Suprapubic skin (tissue), 4 donors: ENCODE measurements around the gene NTM. TPM values are rescaled to one million over a fixed set of nuclear protein-coding genes. Genes with fewer than 3 reads are reported as not detected.

ENCODE experiments used
- DNase-seq, 2 donors: peaks; one replicate each; pipeline ENCODE4 v3.0.0-alpha.2; 2019; ENCODE audit warnings: low spot score in 2 of 2
- H3K27ac ChIP-seq: fragments of 200-600 bp; sonication (generic); one replicate; pipeline ENCODE4 v1.5.1; 2019
- H3K27me3 ChIP-seq: fragments of 200-600 bp; sonication (generic); one replicate; pipeline ENCODE4 v1.5.1; 2019
- H3K36me3 ChIP-seq: fragments of 200-600 bp; sonication (generic); one replicate; pipeline ENCODE4 v1.5.1; 2019
- H3K4me1 ChIP-seq: fragments of 200-600 bp; sonication (generic); one replicate; pipeline ENCODE4 v1.5.1; 2019
- H3K4me3 ChIP-seq: fragments of 200-600 bp; sonication (generic); one replicate; pipeline ENCODE4 v1.5.1; 2019; ENCODE audit warnings: mild to moderate bottlenecking
- H3K9me3 ChIP-seq: fragments of 200-600 bp; sonication (generic); one replicate; pipeline ENCODE4 v1.5.1; 2019
- EP300 ChIP-seq: sonication (generic); formaldehyde crosslinking; IDR thresholded peaks from one replicate; pipeline ENCODE4 v1.6.1; 2017; ENCODE audit warnings: antibody characterized with exemption
- POLR2A ChIP-seq, 2 donors: fragments of 450-650 bp; IDR thresholded peaks; one replicate each; pipeline ENCODE4 v1.6.1; 2017; ENCODE audit warnings: antibody characterized with exemption in 2 of 2, mild to moderate bottlenecking in 2 of 2, moderate library complexity in 2 of 2
- POLR2AphosphoS5 ChIP-seq, 3 donors: sonication (generic); formaldehyde crosslinking; IDR thresholded peaks; one replicate each; pipeline ENCODE4 v1.6.1; 2017; ENCODE audit warnings: antibody characterized with exemption in 3 of 3
- WGBS: methylation state at CpG from one replicate; pipeline ENCODE4 v1.1.5; 2018; 5-methylcytosine and 5-hydroxymethylcytosine counted together
- total RNA-seq, 4 donors: library from RNA; depleted of rRNA; stranded (reverse); fragments of >200 nt; gene quantifications; one replicate each; pipeline ENCODE4 v1.1.0, GENCODE V29; 2016
- TF ChIP-seq, protein P1 (sequence below), 2 donors: fragments of 200-600 bp in 1 of 2; fragments of 450-650 bp in 1 of 2; sonication (generic) in 1 of 2; IDR thresholded peaks; one replicate each; pipeline ENCODE4 v1.5.1; 2016 to 2019; ENCODE audit warnings: antibody characterized with exemption in 2 of 2, mild to moderate bottlenecking in 1 of 2, moderate library complexity in 1 of 2

The NTM gene
- total RNA-seq, 4 donors from 2014 or later = 0.19 to 19.1 (median 2.1) TPM

DNA sequence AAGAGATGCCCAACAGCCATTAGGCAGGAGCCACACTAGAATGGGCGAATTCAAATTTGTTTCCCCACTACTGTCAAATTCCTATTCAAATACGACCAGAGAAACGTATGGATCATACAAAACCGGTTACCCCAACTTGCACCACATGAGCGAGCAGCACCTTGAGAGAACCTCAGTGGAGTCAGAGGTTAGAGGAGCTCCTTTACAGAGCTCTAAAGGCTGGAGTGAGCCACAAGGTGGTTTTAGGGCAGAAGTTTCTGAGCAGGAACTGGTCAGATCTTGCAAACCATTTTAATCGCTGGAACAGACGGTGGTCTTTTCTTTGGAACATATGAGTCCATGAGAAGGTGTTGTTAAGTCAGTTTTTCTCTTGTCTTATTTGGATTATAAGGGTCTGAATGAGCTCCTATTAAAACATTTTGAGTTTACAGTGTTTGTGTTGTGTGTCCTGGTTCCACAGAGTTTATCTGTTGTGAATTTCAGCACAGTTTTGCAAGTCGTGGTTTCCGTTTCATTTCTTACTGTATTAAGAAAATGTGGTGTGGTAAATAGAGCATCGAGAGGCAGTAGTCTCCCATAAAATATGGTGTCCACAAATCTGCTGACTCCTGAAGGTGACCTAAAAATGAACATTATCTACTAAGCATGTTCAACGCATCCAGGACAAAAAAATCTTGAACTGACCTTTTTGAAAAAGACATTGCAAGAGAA, 471.7 kb downstream of the NTM start:
- no peak overlapping the region for H3K27ac ChIP-seq
- no peaks in the 10 kb centered on the region for H3K36me3 ChIP-seq
- DNase-seq = no peak
- H3K4me1 ChIP-seq = no peaks in the 10 kb centered on the region
- TF ChIP-seq EP300 = no peak
- no peaks in the 10 kb centered on the region for H3K27me3 ChIP-seq
- 75% methylated on average over 11 of the region's 11 CpGs for WGBS
- no peaks in the 10 kb centered on the region for H3K9me3 ChIP-seq
- no peak overlapping the region for H3K4me3 ChIP-seq

DNA sequence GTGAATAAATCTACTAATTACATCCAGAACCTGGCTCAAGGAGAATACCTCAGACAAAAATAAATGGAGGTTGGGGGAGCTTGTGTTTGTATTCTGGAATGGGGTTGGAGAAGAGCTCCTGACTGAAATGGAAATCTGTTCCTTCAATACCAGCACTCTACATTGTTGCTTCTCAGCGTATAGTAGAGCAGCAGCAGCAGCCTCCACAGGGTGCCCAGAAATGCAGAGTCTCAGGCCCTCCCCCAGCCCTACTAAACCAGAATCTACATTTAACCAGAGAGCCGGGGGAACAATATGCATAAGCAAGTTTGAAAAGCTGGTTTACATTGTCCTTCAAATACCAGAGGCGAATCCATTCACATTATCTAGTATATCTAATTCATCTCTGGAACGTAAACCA, 474.8 kb downstream of the NTM start:
- no peaks in the 10 kb centered on the region for H3K36me3 ChIP-seq
- H3K4me3 ChIP-seq = no peak overlapping the region
- TF ChIP-seq, protein P1, sequence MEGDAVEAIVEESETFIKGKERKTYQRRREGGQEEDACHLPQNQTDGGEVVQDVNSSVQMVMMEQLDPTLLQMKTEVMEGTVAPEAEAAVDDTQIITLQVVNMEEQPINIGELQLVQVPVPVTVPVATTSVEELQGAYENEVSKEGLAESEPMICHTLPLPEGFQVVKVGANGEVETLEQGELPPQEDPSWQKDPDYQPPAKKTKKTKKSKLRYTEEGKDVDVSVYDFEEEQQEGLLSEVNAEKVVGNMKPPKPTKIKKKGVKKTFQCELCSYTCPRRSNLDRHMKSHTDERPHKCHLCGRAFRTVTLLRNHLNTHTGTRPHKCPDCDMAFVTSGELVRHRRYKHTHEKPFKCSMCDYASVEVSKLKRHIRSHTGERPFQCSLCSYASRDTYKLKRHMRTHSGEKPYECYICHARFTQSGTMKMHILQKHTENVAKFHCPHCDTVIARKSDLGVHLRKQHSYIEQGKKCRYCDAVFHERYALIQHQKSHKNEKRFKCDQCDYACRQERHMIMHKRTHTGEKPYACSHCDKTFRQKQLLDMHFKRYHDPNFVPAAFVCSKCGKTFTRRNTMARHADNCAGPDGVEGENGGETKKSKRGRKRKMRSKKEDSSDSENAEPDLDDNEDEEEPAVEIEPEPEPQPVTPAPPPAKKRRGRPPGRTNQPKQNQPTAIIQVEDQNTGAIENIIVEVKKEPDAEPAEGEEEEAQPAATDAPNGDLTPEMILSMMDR (IDR thresholded peaks at IDR 0.05) = no peak
- no peak for TF ChIP-seq POLR2AphosphoS5 (IDR thresholded peaks at IDR 0.05)
- DNase-seq = no peak
- H3K27me3 ChIP-seq = no peaks in the 10 kb centered on the region
- 38% methylated on average over 4 of the region's 4 CpGs for WGBS
- no peaks in the 10 kb centered on the region for H3K9me3 ChIP-seq
- H3K4me1 ChIP-seq = no peaks in the 10 kb centered on the region
- no peak overlapping the region for H3K27ac ChIP-seq

DNA sequence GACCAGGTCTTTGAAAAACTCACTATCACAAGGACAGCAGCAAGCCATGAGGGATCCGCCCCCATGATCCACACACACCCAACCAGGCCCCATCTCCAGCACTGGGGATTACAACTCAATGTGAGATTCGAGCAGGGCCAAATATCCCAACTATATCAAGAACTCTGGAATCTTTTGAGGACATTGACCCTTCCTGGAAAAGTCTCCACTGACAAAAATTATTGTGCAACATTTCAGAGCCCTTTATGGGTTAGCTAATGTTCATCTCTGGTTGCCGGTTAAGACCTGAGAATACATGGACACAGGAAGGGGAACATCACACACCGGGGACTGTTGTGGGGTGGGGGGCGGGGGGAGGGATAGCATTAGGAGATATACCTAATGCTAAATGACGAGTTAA, 479.1 kb downstream of the NTM start:
- DNase-seq = no peak
- no peaks in the 10 kb centered on the region for H3K27me3 ChIP-seq
- H3K9me3 ChIP-seq = no peaks in the 10 kb centered on the region
- 88% methylated on average over 5 of the region's 6 CpGs for WGBS
- H3K36me3 ChIP-seq = no peaks in the 10 kb centered on the region
- no peaks in the 10 kb centered on the region for H3K4me1 ChIP-seq
- no peak for TF ChIP-seq EP300
- TF ChIP-seq POLR2A (IDR thresholded peaks at IDR 0.05) = no peak
- TF ChIP-seq POLR2AphosphoS5 (IDR thresholded peaks at IDR 0.05) = no peak
- TF ChIP-seq, protein P1 (IDR thresholded peaks at IDR 0.05) = no peak
- no peak overlapping the region for H3K27ac ChIP-seq
- H3K4me3 ChIP-seq = no peak overlapping the region

DNA sequence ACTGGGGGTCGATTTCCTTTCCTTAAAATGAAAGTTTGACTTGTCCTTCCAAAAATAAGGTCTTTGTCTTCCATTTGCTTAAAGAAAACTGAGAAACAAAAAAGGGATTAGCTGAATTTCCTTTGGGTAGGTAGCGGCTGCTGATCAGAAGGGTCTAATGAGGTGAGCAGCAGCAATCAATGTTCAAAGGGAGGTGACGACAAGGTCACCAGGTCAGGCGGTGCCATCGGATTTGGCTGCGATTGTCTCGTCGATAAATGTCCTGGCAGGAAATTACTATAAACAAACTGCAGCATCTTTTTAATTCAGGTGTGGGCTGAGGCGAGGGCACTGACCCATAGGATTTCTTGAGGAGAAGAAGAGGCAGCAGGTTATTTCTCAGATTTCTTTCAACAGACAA, 480.1 kb downstream of the NTM start:
- Histone ChIP-seq H3K27ac (no peak overlapping the region), H3K27me3 (no peaks in the 10 kb centered on the region), H3K36me3 (no peaks in the 10 kb centered on the region), H3K9me3 (no peaks in the 10 kb centered on the region), H3K4me3 (no peak overlapping the region), H3K4me1 (no peaks in the 10 kb centered on the region)
- TF ChIP-seq POLR2AphosphoS5 (IDR thresholded peaks at IDR 0.05) (no peak), POLR2A (IDR thresholded peaks at IDR 0.05) (no peak), EP300 (no peak)
- TF ChIP-seq, protein P1 (IDR thresholded peaks at IDR 0.05) = no peak
- WGBS = 75% methylated on average over 9 of the region's 9 CpGs
- no peak for DNase-seq

DNA sequence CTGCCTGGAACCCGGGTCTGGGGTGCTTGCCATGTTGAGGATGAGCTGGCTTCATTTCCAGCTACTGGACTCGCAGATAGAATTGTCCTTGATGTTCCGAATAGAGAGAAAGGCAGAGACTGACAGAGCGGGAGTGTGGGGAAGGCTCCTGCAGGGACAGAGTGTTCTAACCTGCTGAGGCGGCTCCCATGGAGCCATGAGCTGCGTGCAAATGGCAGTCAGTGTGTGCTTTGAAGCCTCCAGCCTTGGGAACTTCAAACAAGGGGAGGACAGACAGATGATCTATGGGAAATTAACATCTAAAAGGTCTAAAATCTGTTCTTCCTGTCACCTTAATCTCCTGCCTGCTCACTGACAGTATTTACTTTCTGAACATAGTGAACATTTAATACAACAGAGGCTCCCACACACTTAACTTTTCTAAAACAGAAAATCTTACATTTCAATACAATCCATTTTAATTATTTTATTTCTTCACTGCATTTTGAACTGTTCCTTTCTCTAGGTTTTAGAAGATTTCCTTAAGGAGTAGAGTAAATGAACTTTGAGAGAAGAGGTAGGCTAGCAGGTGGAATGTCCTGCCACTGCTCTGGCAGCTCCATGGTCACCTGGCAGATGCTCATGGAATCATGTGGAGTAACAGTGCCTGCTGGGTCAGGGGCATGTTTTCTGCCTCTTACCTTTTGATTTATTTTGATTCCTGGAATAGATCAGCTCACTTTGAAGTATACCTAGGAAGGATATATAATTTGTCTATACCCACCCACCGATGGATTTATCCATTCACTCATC, 481.7 kb downstream of the NTM start:
- Histone ChIP-seq H3K4me1 (no peaks in the 10 kb centered on the region), H3K27me3 (no peaks in the 10 kb centered on the region), H3K4me3 (no peak overlapping the region), H3K36me3 (no peaks in the 10 kb centered on the region), H3K27ac (no peak overlapping the region), H3K9me3 (no peaks in the 10 kb centered on the region)
- WGBS = 33% methylated on average over 6 of the region's 7 CpGs
- TF ChIP-seq EP300 (no peak), POLR2AphosphoS5 (IDR thresholded peaks at IDR 0.05) (no peak), POLR2A (IDR thresholded peaks at IDR 0.05) (no peak)
- TF ChIP-seq, protein P1 (IDR thresholded peaks at IDR 0.05) = no peak
- no peak for DNase-seq
